Esophagus squamous epithelium (tissue), 4 donors: ENCODE results near the gene GPRC5C.

Experiments used
- POLR2A ChIP-seq, 4 donors: fragments of 450-650 bp; IDR thresholded peaks; one replicate each; pipeline ENCODE4 v1.6.1; 2017; ENCODE audit warnings: antibody characterized with exemption in 4 of 4, mild to moderate bottlenecking in 4 of 4, moderate library complexity in 3 of 4
- TF ChIP-seq, protein P1 (sequence below), 6 experiments: fragments of 450-650 bp in 4 of 6; fragments of 200-600 bp in 2 of 6; sonication (generic) in 2 of 6; IDR thresholded peaks; one replicate each; pipeline ENCODE4 v1.5.1; 2016 to 2019; ENCODE audit warnings: antibody characterized with exemption in 6 of 6, mild to moderate bottlenecking in 4 of 6, moderate library complexity in 4 of 6

DNA sequence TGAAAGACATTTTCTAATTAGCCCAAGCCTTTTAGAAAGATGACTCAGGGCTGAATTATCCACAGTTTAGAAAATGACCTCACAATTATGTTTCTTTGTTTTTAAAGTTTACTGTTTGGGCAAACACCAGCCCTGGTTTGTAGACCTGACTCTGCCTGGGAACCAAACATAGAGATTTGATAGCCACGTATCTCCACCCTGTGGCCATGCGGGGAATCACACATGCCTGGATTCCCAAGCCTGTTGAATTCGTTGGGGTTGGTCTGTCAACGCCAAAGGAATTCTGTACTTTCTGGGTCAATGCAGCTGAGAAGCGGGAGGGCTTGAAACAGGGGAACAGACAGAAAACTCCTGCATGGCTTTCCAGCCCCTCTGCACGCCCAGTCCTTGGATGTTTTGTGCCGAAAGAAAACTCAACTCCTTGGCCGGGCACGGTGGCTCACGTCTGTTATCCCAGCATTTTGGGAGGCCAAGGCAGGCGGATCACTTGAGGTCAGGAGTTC lies 61.5 kb downstream of the GPRC5C start:
- no peak for TF ChIP-seq POLR2A (IDR thresholded peaks at IDR 0.05)
- TF ChIP-seq, protein P1, sequence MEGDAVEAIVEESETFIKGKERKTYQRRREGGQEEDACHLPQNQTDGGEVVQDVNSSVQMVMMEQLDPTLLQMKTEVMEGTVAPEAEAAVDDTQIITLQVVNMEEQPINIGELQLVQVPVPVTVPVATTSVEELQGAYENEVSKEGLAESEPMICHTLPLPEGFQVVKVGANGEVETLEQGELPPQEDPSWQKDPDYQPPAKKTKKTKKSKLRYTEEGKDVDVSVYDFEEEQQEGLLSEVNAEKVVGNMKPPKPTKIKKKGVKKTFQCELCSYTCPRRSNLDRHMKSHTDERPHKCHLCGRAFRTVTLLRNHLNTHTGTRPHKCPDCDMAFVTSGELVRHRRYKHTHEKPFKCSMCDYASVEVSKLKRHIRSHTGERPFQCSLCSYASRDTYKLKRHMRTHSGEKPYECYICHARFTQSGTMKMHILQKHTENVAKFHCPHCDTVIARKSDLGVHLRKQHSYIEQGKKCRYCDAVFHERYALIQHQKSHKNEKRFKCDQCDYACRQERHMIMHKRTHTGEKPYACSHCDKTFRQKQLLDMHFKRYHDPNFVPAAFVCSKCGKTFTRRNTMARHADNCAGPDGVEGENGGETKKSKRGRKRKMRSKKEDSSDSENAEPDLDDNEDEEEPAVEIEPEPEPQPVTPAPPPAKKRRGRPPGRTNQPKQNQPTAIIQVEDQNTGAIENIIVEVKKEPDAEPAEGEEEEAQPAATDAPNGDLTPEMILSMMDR (IDR thresholded peaks at IDR 0.05): peak; percentile 87 to 92 (median 90)
